Transverse colon (tissue), 4 donors: ENCODE data around the gene PMP22. TPM values are rescaled to one million over a fixed set of nuclear protein-coding genes. Genes with fewer than 3 reads are reported as not detected.

Source experiments
- DNase-seq: peaks from one replicate; pipeline ENCODE4 v3.0.0-alpha.2; 2019
- H3K27ac ChIP-seq, 4 donors: fragments of 200-600 bp; sonication (generic); 2 replicates each; pipeline ENCODE4 v1.5.1; 2016 to 2018; ENCODE audit warnings: inconsistent platforms in 4 of 4
- H3K27me3 ChIP-seq: fragments of 200-600 bp; sonication (generic); 2 replicates; pipeline ENCODE4 v1.5.1; 2017; ENCODE audit warnings: inconsistent platforms
- H3K36me3 ChIP-seq, 4 donors: fragments of 200-600 bp; sonication (generic); 2 replicates each; pipeline ENCODE4 v1.5.1; 2017 to 2019; ENCODE audit warnings: inconsistent platforms in 4 of 4
- H3K4me1 ChIP-seq, 4 donors: fragments of 200-600 bp; sonication (generic); 2 replicates each; pipeline ENCODE4 v1.5.1; 2017 to 2020; ENCODE audit warnings: inconsistent platforms in 4 of 4
- H3K4me3 ChIP-seq, 4 donors: fragments of 200-600 bp; sonication (generic); 1 replicate in 1 of 4; 2 replicates in 3 of 4; pipeline versions ENCODE4 v1.5.1 to v1.6.1; 2017 to 2019; ENCODE audit warnings: inconsistent platforms in 4 of 4
- H3K9me3 ChIP-seq, 2 donors: fragments of 200-600 bp; sonication (generic); 2 replicates each; pipeline ENCODE4 v1.5.1; 2017 to 2019; ENCODE audit warnings: inconsistent platforms in 2 of 2
- CTCF ChIP-seq, 5 experiments: fragments of 200-600 bp in 3 of 5; fragments of 450-650 bp in 2 of 5; sonication (generic) in 3 of 5; IDR thresholded peaks; 1 replicate in 2 of 5; 2 replicates in 3 of 5; pipeline ENCODE4 v1.5.1; 2016 to 2017; ENCODE audit warnings: antibody characterized with exemption in 5 of 5, inconsistent platforms in 3 of 5, mild to moderate bottlenecking in 2 of 5, moderate library complexity in 1 of 5
- EP300 ChIP-seq: sonication (generic); formaldehyde crosslinking; IDR thresholded peaks from one replicate; pipeline ENCODE4 v1.6.1; 2017; ENCODE audit warnings: antibody characterized with exemption, low read depth
- POLR2A ChIP-seq: fragments of 450-650 bp; IDR thresholded peaks from one replicate; pipeline ENCODE4 v1.6.1; 2016; ENCODE audit warnings: antibody characterized with exemption, mild to moderate bottlenecking, moderate library complexity
- POLR2AphosphoS5 ChIP-seq, 3 donors: sonication (generic); formaldehyde crosslinking; IDR thresholded peaks; one replicate each; pipeline ENCODE4 v1.6.1; 2016; ENCODE audit warnings: antibody characterized with exemption in 3 of 3
- WGBS, 2 donors: methylation state at CpG; one replicate each; pipeline ENCODE4 v1.1.5; 2018; ENCODE audit warnings: low coverage in 1 of 2; 5-methylcytosine and 5-hydroxymethylcytosine counted together
- in situ Hi-C, 4 donors: fragments of 200-750 bp; cut with MboI; loops; one replicate each; pipeline versions ENCODE4 v1.15.0 to v1.15.1; 2017; ENCODE audit warnings: low sequenced_read_pairs in 3 of 4, low pct_ligation_motif_present in 1 of 4, low pct_unique_long_range_greater_than_20kb in 1 of 4
- intact Hi-C: fragments of 100-400 bp; cut with DNase I; formaldehyde crosslinking; loops from one replicate; pipeline ENCODE4 v1.15.1; 2023; ENCODE audit warnings: low total_unique reads
- total RNA-seq, 4 donors: library from RNA; depleted of rRNA; stranded (reverse); fragments of >200 nt; gene quantifications; one replicate each; pipeline ENCODE4 v1.1.0, GENCODE V29; 2016

The PMP22 gene
- total RNA-seq, 4 donors from 2014 or later = 23.9 to 70.9 (median 49.1) TPM

GRCh38 chr17:15278924-15279477, 13.9 kb upstream of the PMP22 start:
- no peak overlapping the region for H3K4me3 ChIP-seq
- intact Hi-C loops (no loop called here), in situ Hi-C loops (no loop called here)
- H3K4me1 ChIP-seq = no peaks in the 10 kb centered on the region
- H3K9me3 ChIP-seq = no peaks in the 10 kb centered on the region
- no peak overlapping the region for H3K27ac ChIP-seq
- no peaks in the 10 kb centered on the region for H3K27me3 ChIP-seq
- DNase-seq = no peak
- 33 to 52% methylated on average over 1 to 2 of the region's 2 CpGs for WGBS, 2 donors
- no peaks in the 10 kb centered on the region for H3K36me3 ChIP-seq
- TF ChIP-seq POLR2AphosphoS5 (IDR thresholded peaks at IDR 0.05) = no peak

- TF ChIP-seq CTCF (IDR thresholded peaks at IDR 0.05) (no peak), POLR2A (no peak), POLR2AphosphoS5 (IDR thresholded peaks at IDR 0.05) (no peak), EP300 (no peak)
- Histone ChIP-seq H3K4me1 (no peaks in the 10 kb centered on the region), H3K36me3 (no peaks in the 10 kb centered on the region), H3K9me3 (no peaks in the 10 kb centered on the region), H3K27ac (no peak overlapping the region), H3K4me3 (no peak overlapping the region), H3K27me3 (no peaks in the 10 kb centered on the region)
- 65 to 69% methylated on average over 4 to 6 of the region's 6 CpGs for WGBS, 2 donors
- no peak for DNase-seq
- in situ Hi-C loops = no loop called here
- intact Hi-C loops = no loop called here
Measured at GRCh38 chr17:15278380-15278779, 13.3 kb upstream of the PMP22 start.

- WGBS, 2 donors = 66 to 86% methylated on average over 2 to 3 of the region's 3 CpGs
- Histone ChIP-seq H3K9me3 (no peaks in the 10 kb centered on the region), H3K27ac (peak overlapping the region in 2 of 4 donors; percentile 31 to 34), H3K4me3 (no peak overlapping the region), H3K27me3 (no peaks in the 10 kb centered on the region), H3K36me3 (no peaks in the 10 kb centered on the region), H3K4me1 (no peaks in the 10 kb centered on the region)
- no peak for DNase-seq
- in situ Hi-C loops = loop anchor here in 1 of 4 donors (25.0 kb wide), 1 partner anchor 138 kb away; no protein-coding TSS in a partner anchor
- TF ChIP-seq CTCF (IDR thresholded peaks at IDR 0.05) (no peak), POLR2A (no peak), POLR2AphosphoS5 (IDR thresholded peaks at IDR 0.05) (no peak), EP300 (no peak)
- intact Hi-C loops = no loop called here
Measured at GRCh38 chr17:15274017-15274416, 8.9 kb upstream of the PMP22 start.

DNA sequence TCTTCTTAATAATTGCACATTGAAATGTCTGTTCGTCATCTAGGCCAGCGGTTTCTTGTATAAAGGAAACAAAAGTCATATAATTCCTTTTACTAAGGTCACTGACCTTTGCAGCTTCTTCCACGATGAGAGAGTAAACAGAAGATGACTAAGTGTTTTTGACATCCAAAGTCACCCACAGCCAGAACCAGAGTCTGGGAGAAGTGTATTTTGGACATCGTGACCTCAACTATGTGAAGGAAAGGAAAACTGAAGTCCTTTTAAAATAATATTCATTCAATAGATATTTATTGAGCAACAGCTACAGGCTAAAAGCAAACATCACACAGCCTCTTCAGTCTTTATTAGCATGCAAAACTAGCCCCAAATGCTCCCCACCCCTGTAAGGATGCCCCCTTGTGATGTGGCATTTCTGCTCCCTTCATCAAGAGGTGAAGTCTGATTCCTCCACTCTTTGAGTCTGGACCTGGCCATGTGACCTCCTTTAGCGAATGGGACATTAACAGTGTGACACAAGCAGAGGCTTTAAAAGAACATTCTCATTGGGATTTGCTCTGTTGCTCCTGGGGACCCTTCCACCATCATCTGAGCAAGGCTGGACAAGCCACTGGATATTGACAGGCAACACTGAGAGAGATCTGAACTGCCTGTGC, 8.1 kb upstream of the PMP22 start:
- no peaks in the 10 kb centered on the region for H3K9me3 ChIP-seq
- H3K4me3 ChIP-seq = no peak overlapping the region
- no peak for DNase-seq
- H3K27me3 ChIP-seq = no peaks in the 10 kb centered on the region
- H3K27ac ChIP-seq = peak overlapping the region; percentile 31 to 65 (median 50)
- intact Hi-C loops (no loop called here), in situ Hi-C loops (loop anchor here in 1 of 4 donors (25.0 kb wide), 1 partner anchor 139 kb away; no protein-coding TSS in a partner anchor)
- peak in 1 of 3 donors; percentile 66 for TF ChIP-seq POLR2AphosphoS5 (IDR thresholded peaks at IDR 0.05)
- TF ChIP-seq POLR2A = no peak
- TF ChIP-seq EP300 = no peak
- no peak for TF ChIP-seq CTCF (IDR thresholded peaks at IDR 0.05)
- WGBS, 2 donors = 52 to 69% methylated on average over 5 of the region's 5 CpGs
- H3K36me3 ChIP-seq = no peaks in the 10 kb centered on the region
- no peaks in the 10 kb centered on the region for H3K4me1 ChIP-seq
